Epithelial cell of proximal tubule (primary cell): ENCODE data around the gene DGKK. TPM values are rescaled to one million over a fixed set of nuclear protein-coding genes. Genes with fewer than 3 reads are reported as not detected.

Source experiments
- DNase-seq: peaks from one replicate; pipeline ENCODE4 v3.0.0-alpha.2; 2011; ENCODE audit warnings: low read depth
- H3K4me3 ChIP-seq: 2 replicates; pipeline ENCODE4 v1.5.1; 2011; ENCODE audit warnings: low read depth, mild to moderate bottlenecking, low read length
- CTCF ChIP-seq: conservative IDR thresholded peaks from 2 replicates; pipeline ENCODE4 v1.5.1; 2012; ENCODE audit warnings: low read depth, mild to moderate bottlenecking, low read length
- total RNA-seq: library from RNA; depleted of rRNA; stranded (reverse); fragments of >200 nt; gene quantifications from 2 replicates; pipeline ENCODE4 v1.2.3, GENCODE V29; 2015

Gene DGKK
- total RNA-seq, 1 donor from 2014 or later, result not detected

- TF ChIP-seq CTCF, result no peak
- DNase-seq, result no peak
- H3K4me3 ChIP-seq, result no peak overlapping the region
Measured at GRCh38 chrX:50402886-50403285, 67.7 kb downstream of the DGKK start.

- TF ChIP-seq CTCF, result no peak
- no peak overlapping the region for H3K4me3 ChIP-seq
- no peak for DNase-seq
Measured at GRCh38 chrX:50393902-50394301, 76.7 kb downstream of the DGKK start.

- no peak for TF ChIP-seq CTCF
- no peak for DNase-seq
- H3K4me3 ChIP-seq, result no peak overlapping the region
Measured at GRCh38 chrX:50386520-50386919, 84.1 kb downstream of the DGKK start.

GRCh38 chrX:50381729-50382415 is 88.8 kb downstream of the DGKK start:
- DNase-seq, result no peak
- no peak for TF ChIP-seq CTCF

GRCh38 chrX:50375481-50376267 is 95.0 kb downstream of the DGKK start:
- TF ChIP-seq CTCF, result no peak
- H3K4me3 ChIP-seq, result no peak overlapping the region
- no peak for DNase-seq

More at GRCh38 chrX:50381729-50382415, 88.8 kb downstream of the DGKK start:
- H3K4me3 ChIP-seq, result no peak overlapping the region

- no peak for TF ChIP-seq CTCF
- DNase-seq, result no peak
- no peak overlapping the region for H3K4me3 ChIP-seq
Measured at GRCh38 chrX:50372966-50373365, 97.7 kb downstream of the DGKK start.

- DNase-seq, result no peak
- no peak for TF ChIP-seq CTCF
Measured at GRCh38 chrX:50343917-50344316, 126.7 kb downstream of the DGKK start.

More at GRCh38 chrX:50343917-50344316, 126.7 kb downstream of the DGKK start:
- H3K4me3 ChIP-seq, result no peak overlapping the region
